G401.6 (cell line): ENCODE data around the gene CCDC70.
"Not testable (repeated sequence)": the region's sequence is repeated elsewhere in the genome, so short reads cannot be mapped to it uniquely, and the experiment has no call there.

Experiments used
- FAIRE-seq: peaks from 2 replicates; lab custom pipeline; 2012; peaks lifted over from hg19 to GRCh38; lab: Jason Lieb, UNC

The CCDC70 gene

DNA sequence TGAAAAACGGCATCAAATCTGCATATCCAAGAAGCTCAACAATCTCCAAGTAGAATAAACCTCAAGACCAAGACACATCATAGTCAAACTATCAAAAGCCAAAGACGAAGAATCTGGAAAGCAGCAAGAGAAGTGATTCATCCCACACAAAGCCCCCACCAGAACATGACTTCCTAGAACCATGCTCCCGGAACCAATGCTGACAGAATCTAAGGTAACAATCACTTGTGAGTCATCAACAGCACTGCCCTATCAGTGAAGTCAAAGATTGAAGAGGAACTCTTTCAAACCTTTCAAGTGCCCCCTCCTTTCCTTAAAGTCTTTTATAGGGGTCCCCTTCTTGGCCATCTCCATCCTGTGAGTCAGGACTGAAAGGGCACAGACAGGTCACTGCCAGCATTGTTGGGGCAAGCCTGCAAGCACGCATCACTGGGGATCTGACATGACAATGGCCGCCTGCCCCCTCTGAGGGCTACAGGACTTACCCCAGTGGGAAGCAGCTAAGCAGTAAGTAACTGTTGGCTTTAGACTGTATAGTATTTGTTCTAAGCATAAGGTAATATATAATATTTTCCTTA is at the start of gene CCDC70:
Gene CCDC70 (plus strand): TSS at position 247 of the 578 bp plus-strand sequence. CDS start 3,443 bp downstream, outside the sequence.
- no peak for FAIRE-seq

DNA sequence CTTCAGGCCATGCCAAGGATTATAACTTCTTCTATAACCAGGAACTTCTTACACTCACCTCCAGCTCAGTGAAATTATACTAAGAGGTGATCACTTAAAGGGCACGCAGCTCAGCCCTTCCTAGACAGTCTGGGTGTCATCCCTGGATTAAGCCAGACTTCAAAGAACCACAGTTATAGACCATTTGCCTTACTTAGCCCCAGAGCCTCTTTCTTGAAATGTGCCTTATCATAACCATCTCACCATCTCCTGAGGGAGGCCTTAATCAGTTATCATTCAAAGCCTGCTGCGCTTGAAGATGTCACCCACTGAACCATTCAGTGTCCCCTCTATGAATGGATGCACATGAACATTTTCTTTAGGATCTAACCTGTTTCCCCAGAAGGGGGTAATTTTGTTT is 47.7 kb upstream of the CCDC70 start:
- no peak for FAIRE-seq

DNA sequence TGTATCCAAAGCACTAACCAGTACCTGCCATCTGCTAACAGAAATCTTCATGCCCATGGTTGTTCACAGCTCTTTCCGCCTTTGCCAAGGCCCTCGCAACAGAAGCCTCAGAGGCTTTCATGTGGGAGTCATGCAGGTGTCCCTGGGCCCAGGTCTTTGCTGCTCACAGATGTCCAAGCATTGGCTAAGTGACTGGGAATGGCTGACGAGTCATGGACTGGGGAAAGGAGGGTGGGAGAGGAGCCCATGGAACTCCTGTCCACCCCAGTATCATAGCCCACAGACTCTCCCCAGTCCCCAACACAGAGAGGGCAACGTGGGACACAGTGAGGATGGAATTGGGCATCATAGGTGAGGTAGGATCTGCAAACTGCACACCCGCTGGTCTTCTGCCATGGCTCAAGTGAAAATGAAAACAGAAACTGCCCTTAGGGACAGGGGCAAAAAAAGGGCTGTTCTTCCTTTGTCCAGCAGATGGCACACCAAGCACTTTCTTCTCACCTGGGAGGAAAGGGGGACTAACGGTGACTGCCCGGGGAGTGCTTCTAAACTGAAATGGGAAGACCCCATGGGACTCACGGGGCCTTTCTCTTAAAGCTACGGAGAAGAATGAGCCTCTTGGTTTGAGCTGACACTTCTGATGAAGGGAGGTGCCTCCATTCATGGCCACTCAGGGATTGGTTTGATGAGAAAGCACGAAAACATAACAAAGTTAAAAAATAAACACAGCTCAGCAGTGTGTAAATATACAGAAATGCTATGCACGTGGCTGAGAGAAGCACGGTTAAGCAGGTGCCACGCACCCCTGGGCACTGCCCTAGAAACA is 46.7 kb upstream of the CCDC70 start:
- FAIRE-seq: peak; percentile 56

DNA sequence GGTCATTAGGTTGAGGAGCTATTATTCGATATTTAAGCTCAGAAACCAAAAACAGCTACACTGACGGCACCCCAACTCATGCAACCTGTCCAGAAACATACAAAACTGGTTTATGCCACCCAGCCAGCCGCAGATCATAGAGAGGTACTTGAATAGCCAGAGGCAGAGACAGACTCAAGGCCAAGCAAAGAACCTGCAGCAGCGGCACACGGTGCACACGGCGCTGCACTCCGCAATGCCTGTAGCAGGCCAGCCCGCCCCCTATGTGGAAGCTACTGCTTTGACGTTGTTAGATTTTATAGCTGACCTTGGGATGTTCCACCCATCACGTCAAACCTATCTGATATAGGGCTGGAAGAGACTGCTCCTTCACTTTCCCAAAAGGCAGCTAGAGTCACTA is 45.9 kb upstream of the CCDC70 start:
- no peak for FAIRE-seq

DNA sequence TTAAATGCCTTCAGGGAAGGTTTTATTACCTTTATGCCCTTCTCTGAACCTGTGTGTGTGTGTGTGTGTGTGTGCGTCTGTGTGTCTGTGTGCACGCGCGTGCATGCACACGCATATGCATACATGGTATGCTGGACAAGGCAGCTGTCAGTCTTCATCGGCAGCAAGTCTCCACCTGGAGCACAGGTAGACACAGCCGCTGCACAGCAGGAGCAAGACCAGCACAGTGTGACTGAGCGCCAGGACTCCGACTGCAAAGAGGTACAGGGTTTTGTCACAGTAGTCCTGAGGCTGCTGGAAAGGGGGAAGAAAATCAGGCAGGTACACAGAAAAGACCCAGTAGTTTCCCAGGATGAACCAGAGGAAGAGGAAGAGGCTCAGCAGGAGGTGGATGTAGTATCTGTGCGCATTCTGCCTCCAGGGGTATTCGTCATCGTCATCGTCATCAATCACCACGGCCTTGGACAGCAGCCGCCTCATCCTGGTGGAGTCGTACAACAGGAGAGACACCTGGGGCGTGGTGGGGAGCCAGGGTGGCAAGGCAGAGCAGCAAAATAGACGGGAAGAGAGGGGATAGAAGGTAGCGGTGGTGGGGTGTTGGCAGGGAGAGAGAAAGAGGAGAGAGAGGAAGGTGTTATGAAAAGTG is 45.0 kb upstream of the CCDC70 start:
- FAIRE-seq: no peak

DNA sequence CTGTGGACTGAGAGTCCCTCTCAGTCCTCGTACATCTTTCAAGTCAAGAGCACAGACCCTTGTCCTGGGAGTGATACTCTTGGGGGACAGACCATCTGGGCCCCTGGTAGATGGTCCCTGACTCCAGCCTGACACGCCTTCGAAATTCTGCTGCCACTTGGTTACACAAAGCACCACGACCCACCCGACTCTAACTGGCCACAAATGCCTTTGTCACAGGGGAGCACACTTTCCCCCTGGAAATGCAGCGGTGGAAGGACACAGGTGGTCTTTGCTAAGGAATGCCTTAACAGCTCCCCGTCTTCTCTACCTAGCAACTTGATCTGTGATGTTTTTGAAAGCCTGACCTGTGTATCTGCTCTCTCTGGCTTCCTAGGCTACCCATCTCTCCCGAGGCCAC is 44.1 kb upstream of the CCDC70 start:
- no peak for FAIRE-seq

DNA sequence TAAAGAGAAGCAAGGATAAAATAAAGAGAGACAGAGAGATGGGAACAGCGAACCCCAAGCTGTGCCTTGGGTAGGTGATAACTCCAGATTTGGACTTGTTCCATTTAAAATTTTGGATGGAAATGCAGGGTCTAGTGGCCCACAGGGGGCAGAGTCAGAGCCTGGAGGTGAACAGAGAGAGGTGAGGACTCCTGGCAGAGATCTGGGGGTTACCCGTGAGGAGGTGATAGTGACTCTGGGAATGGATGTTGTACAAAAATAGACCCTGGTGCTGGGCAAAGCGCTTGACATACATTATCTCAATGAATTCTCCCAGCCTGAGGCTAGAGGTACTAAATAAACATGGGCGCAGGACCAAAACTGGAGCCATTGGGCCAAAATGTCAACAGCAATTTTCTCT is 43.5 kb upstream of the CCDC70 start:
- no peak for FAIRE-seq

DNA sequence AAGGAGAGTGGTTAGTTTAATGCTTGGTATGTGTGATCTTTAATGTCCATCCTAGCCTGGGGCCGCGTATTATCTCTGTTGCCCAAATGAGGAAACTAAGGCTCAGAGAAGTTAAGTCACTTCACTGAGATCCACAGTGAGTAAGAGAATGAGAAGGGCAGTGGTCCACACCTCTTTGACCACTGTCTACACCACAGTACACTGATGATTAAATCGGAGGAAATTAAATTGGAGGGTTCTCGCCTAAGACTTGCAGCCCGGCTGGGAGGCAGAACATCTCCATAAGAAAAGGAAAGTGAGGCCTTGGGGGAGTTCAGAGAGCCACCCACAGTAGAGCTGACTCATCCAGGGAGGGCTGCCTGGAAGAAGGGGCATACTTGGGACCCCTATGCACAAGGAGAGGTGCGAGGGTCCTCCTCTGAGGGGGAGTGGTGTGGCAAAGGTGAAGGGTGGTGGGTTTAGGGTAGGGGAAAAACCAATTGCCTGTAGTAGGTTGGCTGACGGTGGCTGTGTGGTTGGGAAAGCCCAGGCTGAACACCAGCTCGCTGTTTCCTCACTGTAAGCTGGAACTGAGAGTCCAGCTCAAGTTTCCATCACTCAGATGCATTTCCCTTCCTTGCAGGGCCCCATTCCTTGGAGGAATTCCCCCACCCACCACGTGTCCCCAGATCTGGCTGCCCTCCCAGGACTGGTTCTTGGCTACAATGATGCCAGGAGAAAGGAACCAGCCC is 42.8 kb upstream of the CCDC70 start:
- FAIRE-seq: no peak

DNA sequence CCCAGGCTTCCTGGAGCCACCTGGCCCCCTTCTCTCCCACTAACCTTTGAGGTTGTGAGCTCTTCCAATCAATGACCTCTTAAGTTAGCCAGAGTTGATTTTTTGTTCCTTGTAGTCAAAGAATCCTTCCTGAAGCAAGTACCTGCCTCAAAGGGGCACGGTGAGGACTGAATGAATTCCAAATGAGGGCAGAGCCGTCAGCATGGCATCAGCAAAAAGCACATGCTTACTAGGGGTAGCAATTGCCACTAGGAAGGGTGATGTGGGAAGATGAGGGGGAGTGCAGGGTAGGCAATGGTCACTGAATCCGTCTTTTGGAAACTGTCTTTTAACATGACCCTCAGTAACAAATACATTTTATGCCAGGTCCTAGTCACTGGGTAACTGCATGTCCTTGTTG is 42.2 kb upstream of the CCDC70 start:
- FAIRE-seq: no peak

DNA sequence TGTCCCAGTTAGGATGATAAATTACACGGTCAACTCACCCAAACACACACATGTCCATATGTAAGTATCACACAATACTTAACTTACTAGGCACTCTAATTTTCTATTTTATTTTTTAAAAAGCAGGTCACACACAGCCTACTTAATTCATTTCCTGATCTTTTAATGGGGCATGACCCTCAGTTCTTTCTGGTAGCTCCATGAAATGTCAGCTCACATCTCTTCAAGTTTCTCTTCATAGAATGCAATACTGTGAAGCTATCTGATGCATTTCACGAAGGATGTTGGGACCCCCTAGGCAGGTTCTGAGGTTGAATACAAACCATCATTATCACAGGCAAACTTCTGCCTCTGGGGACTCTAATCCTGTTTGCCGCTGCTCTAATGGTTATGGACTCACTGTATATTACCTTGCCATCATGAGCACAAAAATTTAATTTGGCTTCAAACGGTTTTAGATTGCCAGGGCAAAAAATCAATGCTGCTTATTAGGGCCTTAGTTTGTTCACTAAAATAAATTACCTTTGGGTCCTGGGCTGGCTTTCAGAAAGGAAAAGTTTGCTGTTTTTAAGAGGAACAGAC is 41.7 kb upstream of the CCDC70 start:
- FAIRE-seq: no peak

DNA sequence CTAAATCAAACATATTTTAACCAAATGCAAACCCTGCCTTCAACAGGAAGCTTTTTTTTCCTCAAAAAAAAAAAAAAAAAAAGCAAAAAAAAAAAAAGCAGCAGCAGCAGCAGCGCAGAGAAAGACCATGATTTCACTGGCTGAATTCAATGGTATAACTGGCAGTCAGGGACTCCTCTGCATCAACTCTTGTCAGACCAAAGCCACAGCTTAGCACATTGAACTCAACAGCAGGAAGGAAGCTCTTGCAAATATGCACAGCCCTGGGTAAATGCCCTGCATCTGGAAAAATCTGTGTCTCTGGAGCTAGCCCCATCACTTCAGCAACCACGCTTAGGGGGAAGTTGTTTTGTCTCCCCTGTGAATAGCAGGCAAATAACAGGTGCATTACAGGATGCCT is 40.2 kb upstream of the CCDC70 start:
- no peak for FAIRE-seq

DNA sequence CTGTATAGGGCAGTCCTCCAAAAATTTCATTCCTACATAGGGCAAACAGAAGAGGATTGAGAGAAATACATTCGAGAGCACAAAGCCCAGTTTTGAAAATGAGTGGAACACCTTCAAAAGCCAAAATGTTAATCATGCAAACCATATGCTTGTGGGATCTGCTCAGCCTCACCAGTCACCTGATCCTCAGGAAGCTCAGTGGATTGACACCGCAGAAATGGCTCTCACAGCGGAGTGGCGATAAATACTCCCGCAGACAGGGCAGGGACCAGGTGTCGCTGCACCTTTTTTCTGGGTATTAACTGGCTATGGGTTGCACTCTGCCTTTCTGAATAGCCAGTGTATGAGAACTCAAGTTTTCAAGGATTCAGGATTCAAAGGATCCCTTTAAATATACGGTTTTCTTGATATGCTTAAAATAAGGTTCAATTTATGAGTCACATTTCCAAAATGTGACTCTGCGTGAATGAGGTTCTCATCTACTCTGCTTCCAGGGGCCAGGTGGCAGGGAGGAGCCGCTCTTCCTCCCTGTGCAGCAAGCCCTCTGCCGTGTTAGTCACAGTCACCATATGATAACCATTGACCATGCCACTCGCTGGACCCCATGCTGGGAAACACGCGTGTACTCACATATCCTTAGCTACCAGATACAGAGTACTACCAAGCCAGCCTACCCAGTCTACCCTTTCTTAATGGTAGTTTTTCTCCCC is 39.5 kb upstream of the CCDC70 start:
- no peak for FAIRE-seq

DNA sequence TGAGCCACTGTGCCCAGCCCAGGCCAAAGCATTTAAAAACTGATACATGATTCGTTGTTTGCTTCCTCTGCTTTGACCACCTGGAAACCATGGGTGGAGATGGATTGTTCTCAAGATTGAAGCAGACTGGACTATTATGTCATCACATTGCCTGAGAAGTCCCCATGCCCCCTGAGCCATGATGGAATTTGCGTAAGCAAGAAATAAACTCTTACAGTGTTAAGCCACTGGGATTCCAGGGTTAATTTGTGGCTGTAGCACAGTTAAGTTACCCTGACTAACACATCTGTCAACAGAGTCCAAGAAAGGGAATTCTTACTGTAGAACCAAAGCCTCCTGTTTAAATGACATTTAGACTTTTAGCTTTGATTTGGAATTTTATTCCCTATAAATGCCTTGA is 38.4 kb upstream of the CCDC70 start:
- no peak for FAIRE-seq

DNA sequence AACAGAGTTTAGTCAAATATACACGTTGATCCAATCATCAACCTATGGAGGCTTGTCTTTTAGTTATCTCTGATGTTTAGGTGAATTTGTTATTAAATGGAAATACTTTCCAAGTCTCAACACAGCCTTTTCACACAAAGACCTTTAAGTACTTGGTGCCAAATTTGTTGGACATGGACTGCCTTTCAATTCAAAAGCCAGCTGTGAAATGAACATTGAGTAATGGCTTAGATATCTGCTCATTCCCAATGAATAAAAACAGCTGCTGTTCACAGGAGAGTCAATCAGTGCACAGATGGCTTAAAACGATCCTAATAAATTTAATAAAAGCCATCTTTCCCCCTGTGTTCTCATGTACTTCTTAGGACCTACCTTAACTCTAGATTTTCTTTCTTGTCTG is 37.9 kb upstream of the CCDC70 start:
- FAIRE-seq: no peak

DNA sequence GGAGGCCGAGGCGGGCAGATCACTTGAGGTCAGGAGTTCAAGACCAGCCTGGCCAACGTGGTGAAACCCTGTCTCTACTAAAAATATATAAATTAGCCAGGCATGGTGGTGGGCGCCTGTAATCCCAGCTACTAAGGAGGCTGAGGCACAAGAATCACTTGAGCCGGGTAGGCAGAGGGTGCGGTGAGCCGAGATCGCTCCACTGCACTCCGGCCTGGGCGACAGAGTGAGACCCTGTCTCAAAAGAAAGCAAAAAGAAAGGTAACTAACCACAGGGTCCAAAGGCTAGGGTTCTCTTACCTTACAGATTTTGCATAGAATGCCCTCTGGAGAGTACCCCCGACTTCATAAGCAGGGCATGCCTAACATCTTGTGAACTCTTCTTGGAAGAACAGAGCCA is 37.1 kb upstream of the CCDC70 start:
- not testable (repeated sequence) for FAIRE-seq

DNA sequence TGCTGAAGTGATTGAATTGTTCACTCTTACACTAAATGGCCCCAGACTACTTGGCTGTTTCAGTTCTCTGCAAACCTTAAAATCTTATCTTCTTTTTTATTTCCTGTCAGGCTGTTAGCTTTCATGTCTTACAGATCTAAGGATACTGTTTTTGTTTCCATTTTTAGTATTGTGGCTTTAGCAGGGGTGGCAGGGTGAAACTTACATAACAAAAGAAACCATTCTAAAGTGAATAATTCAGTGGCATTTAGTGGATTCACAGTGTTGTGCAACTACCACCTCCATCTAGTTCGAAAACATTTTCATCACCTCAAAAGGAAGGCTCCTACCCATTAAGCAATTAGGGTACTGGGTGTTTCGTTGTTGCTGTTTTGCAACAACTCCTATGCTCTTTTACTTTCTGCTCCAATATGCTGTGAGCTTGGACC is 36.6 kb upstream of the CCDC70 start:
- FAIRE-seq: no peak

DNA sequence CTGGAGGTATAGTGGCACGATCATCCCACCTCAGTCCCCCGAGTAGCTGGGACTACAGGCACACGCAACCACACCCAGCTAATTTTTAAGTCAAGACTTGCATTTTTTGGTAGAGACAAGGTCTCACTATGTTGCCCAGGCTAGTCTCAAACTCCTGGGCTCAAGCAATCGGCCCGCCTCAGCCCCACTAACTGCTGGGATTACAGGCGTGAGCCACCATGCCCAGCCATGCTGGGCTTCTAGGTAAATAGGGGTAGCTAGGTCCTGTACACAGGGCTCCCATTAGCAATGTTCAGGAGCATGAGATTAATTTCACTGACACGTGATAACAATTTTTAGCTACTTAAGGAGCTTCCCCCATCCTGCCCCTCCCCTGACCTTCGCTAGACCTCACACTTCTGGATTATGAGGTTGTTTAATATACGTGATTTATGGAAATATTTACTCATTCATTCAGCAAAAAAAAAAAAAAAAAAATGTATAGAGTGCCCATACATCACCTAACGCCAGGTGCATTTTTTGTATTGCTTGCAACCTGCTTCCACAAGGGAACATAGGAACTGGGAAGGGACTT is 36.0 kb upstream of the CCDC70 start:
- FAIRE-seq: no peak

DNA sequence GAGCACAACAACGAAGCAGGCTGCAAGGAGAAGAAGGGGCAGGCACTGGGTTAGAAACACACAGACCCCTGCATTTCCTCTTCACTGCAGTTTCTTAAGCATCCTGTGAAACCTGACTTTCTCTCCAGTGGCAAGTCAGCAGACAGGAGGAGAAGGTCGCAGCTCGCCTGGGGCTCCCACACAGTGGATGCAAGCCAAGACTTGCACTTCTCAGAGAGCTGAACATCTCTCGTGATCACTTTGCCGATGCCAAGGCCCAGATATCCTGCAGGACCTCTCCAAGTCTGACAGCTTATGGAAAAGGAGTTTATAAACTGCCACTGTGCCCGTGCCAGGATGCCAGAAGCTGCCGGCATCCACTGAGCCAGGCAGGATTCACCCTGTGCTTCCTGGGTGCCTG is 35.2 kb upstream of the CCDC70 start:
- FAIRE-seq: no peak

DNA sequence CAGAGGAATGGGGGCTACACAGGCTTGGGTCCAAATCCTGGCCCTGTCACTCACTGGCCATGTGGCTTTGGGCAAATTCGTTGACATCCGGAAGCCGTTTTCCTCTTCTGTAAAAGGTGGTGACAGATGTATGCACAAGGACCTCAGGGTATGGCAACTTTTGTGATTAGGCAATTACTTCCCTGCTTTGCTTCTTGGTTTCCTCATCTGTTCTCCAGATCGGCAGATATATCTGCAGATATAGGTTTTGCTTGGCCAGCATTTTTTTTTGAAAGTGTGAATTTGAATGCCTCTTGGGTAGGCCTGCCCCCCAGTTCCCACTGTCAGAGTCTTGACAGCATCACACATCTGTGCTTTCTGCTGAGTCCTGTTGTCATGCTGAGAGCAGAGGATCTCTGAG is 34.5 kb upstream of the CCDC70 start:
- no peak for FAIRE-seq

DNA sequence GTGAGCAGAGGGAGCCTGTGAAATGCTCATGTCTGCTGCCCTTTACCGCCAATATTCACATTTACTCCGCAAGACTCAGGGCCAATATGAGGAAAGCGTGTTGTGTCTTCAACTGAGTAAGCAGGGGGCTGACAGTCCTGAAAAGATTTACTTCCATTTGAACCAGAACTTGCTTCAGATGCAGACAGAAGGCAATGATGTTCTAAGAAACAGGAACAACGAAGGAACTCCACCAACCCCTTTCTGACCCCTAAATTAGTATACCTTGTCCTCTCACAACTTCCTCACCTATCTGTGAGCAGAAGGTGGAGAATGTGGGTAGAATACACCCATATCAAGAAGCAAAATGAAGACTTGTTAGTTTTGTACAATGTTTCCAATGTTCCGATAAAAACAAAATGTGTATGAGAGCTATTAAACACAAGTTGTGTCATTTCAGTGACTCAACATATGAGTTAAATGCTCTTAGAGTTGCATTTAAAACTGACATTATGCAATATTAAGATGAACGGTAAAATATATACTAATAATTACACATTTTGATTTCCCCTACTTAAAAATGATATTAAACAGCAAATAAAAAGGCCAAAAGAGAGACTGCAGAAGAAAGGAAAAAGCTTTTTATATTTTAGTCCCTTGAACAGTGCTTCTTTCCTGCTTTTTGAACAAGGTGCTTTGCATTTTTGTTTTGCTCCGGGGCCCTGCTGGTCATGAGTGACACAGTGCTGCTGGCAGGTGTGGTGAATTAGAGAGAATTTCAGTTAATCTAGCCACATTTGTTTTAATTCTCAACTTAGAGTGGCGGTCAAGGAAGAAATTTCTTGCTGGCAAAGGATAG is 32.8 kb upstream of the CCDC70 start:
- FAIRE-seq: no peak

DNA sequence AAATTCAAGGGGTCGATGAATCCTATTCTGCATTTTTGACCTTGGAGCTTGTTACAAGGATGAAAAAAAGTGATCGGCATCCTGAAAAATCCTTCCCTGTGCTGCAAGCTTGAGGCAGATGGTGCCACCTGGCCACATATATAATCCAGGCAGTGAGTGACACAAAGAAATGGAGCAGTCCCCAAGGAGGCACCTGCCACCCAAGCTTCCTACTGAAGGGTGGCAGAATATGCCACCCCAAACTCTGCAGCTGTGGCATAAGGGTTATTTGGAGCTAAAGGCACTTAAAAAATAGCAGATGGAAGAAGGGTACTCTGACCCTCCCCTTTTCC is 32.2 kb upstream of the CCDC70 start:
- no peak for FAIRE-seq
